Activated T-helper 2 cell treated with anti-CD3 and anti-CD28 coated beads, Interferon-gamma antibody, Interleukin-2, Interleukin-4, amounts not matched to agents 10 μg/mL and 5 μg/mL and 100 μg/mL, durations not matched to agents 14 hours and 24 hours and 36 hours (primary cell): Measurements from ENCODE around the gene SLC26A1. TPM values are rescaled to one million over a fixed set of nuclear protein-coding genes. Genes with fewer than 3 reads are reported as not detected.
A peak's percentile ranks its signal among the peaks of the same experiment; 100 is the strongest.

ENCODE experiments used
- DNase-seq: peaks from one replicate; pipeline ENCODE4 v3.0.0; 2021; ENCODE audit warnings: low spot score
- H3K27ac Mint-ChIP-seq: one replicate; pipeline ENCODE4 v1.8.0; 2021; ENCODE audit warnings: mixed read lengths
- H3K27me3 Mint-ChIP-seq: one replicate; pipeline ENCODE4 v1.8.0; 2021; ENCODE audit warnings: low read depth, mixed read lengths
- H3K36me3 Mint-ChIP-seq: one replicate; pipeline ENCODE4 v1.8.0; 2021; ENCODE audit warnings: low read depth, mixed read lengths
- H3K4me1 Mint-ChIP-seq: one replicate; pipeline ENCODE4 v1.8.0; 2021; ENCODE audit warnings: low read depth, mixed read lengths
- H3K4me3 Mint-ChIP-seq: one replicate; pipeline ENCODE4 v1.8.0; 2021; ENCODE audit warnings: low read depth, mild to moderate bottlenecking, moderate library complexity, mixed read lengths
- H3K9me3 Mint-ChIP-seq: one replicate; pipeline ENCODE4 v1.8.0; 2021; ENCODE audit warnings: mixed read lengths
- intact Hi-C: fragments of 100-400 bp; cut with micrococcal nuclease; formaldehyde crosslinking; loops from one replicate; pipeline ENCODE4 v1.15.1; 2023
- total RNA-seq: library from RNA; stranded (reverse); gene quantifications from 2 replicates; pipeline ENCODE4 v1.2.3, GENCODE V29; 2022

Gene SLC26A1
- total RNA-seq, 1 donor from 2014 or later, result 0.23 TPM

GRCh38 chr4:972651-973424, 20.4 kb downstream of the SLC26A1 start:
- H3K36me3 Mint-ChIP-seq, result no peaks in the 10 kb centered on the region
- H3K9me3 Mint-ChIP-seq, result no peaks in the 10 kb centered on the region
- no peaks in the 10 kb centered on the region for H3K27me3 Mint-ChIP-seq
- peak overlapping the region; percentile 52 for H3K4me3 Mint-ChIP-seq
- H3K4me1 Mint-ChIP-seq, result no peaks in the 10 kb centered on the region
- DNase-seq, result peak; percentile 42
- intact Hi-C loops, result loop anchor here (1.0 to 2.0 kb wide), 4 partner anchors 12 to 94 kb away; partner anchors contain the start of genes FGFRL1, GAK and TMEM175
- H3K27ac Mint-ChIP-seq, result no peak overlapping the region

GRCh38 chr4:971666-972500, 21.3 kb downstream of the SLC26A1 start:
- Mint-ChIP-seq H3K4me1 (no peaks in the 10 kb centered on the region), H3K27ac (no peak overlapping the region), H3K27me3 (no peaks in the 10 kb centered on the region), H3K9me3 (no peaks in the 10 kb centered on the region), H3K36me3 (no peaks in the 10 kb centered on the region), H3K4me3 (peak overlapping the region; percentile 33)
- DNase-seq, result no peak
- intact Hi-C loops, result loop anchor here (2.0 kb wide), 2 partner anchors 39 kb away; partner anchors contain the start of genes FGFRL1, GAK and TMEM175

GRCh38 chr4:970854-971520, 22.2 kb downstream of the SLC26A1 start:
- Mint-ChIP-seq H3K9me3 (no peaks in the 10 kb centered on the region), H3K36me3 (no peaks in the 10 kb centered on the region), H3K27me3 (no peaks in the 10 kb centered on the region), H3K4me1 (no peaks in the 10 kb centered on the region), H3K4me3 (peak overlapping the region; percentile 33), H3K27ac (no peak overlapping the region)
- no peak for DNase-seq
- intact Hi-C loops, result no loop called here

GRCh38 chr4:970046-970745, 23.0 kb downstream of the SLC26A1 start:
- intact Hi-C loops, result no loop called here
- no peak overlapping the region for H3K4me3 Mint-ChIP-seq
- H3K36me3 Mint-ChIP-seq, result no peaks in the 10 kb centered on the region
- no peak for DNase-seq
- H3K27ac Mint-ChIP-seq, result no peak overlapping the region
- H3K9me3 Mint-ChIP-seq, result no peaks in the 10 kb centered on the region
- H3K4me1 Mint-ChIP-seq, result no peaks in the 10 kb centered on the region
- H3K27me3 Mint-ChIP-seq, result no peaks in the 10 kb centered on the region

- Mint-ChIP-seq H3K27me3 (no peaks in the 10 kb centered on the region), H3K4me1 (no peaks in the 10 kb centered on the region), H3K9me3 (no peaks in the 10 kb centered on the region)
Measured at GRCh38 chr4:968621-969394, 24.4 kb downstream of the SLC26A1 start.

GRCh38 chr4:968221-968620, 25.0 kb downstream of the SLC26A1 start:
- intact Hi-C loops, result no loop called here
- no peak for DNase-seq
- H3K27ac Mint-ChIP-seq, result no peak overlapping the region
- H3K36me3 Mint-ChIP-seq, result no peaks in the 10 kb centered on the region
- no peaks in the 10 kb centered on the region for H3K4me1 Mint-ChIP-seq
- H3K9me3 Mint-ChIP-seq, result no peaks in the 10 kb centered on the region
- H3K27me3 Mint-ChIP-seq, result no peaks in the 10 kb centered on the region
- no peak overlapping the region for H3K4me3 Mint-ChIP-seq

More at GRCh38 chr4:968621-969394, 24.4 kb downstream of the SLC26A1 start:
- H3K27ac Mint-ChIP-seq, result no peak overlapping the region
- no peaks in the 10 kb centered on the region for H3K36me3 Mint-ChIP-seq
- no peak overlapping the region for H3K4me3 Mint-ChIP-seq
- intact Hi-C loops, result no loop called here
- no peak for DNase-seq

GRCh38 chr4:967113-968104, 25.8 kb downstream of the SLC26A1 start:
- Mint-ChIP-seq H3K27ac (no peak overlapping the region), H3K9me3 (no peaks in the 10 kb centered on the region), H3K4me1 (no peaks in the 10 kb centered on the region), H3K4me3 (no peak overlapping the region), H3K36me3 (no peaks in the 10 kb centered on the region), H3K27me3 (no peaks in the 10 kb centered on the region)
- DNase-seq, result no peak
- intact Hi-C loops, result no loop called here

GRCh38 chr4:966266-967112, 26.7 kb downstream of the SLC26A1 start:
- intact Hi-C loops, result no loop called here
- H3K4me3 Mint-ChIP-seq, result no peak overlapping the region
- H3K27me3 Mint-ChIP-seq, result no peaks in the 10 kb centered on the region
- no peaks in the 10 kb centered on the region for H3K4me1 Mint-ChIP-seq
- DNase-seq, result no peak
- H3K36me3 Mint-ChIP-seq, result no peaks in the 10 kb centered on the region
- H3K27ac Mint-ChIP-seq, result no peak overlapping the region
- H3K9me3 Mint-ChIP-seq, result no peaks in the 10 kb centered on the region

GRCh38 chr4:965766-966134, 27.5 kb downstream of the SLC26A1 start:
- DNase-seq, result no peak
- Mint-ChIP-seq H3K36me3 (no peaks in the 10 kb centered on the region), H3K4me1 (no peaks in the 10 kb centered on the region), H3K27me3 (no peaks in the 10 kb centered on the region), H3K9me3 (no peaks in the 10 kb centered on the region), H3K4me3 (no peak overlapping the region), H3K27ac (no peak overlapping the region)
- intact Hi-C loops, result no loop called here

- no peak overlapping the region for H3K27ac Mint-ChIP-seq
Measured at GRCh38 chr4:965048-965765, 28.0 kb downstream of the SLC26A1 start.

More at GRCh38 chr4:965048-965765, 28.0 kb downstream of the SLC26A1 start:
- H3K36me3 Mint-ChIP-seq, result no peaks in the 10 kb centered on the region
- DNase-seq, result no peak
- H3K27me3 Mint-ChIP-seq, result no peaks in the 10 kb centered on the region
- H3K4me1 Mint-ChIP-seq, result no peaks in the 10 kb centered on the region
- intact Hi-C loops, result no loop called here
- H3K4me3 Mint-ChIP-seq, result no peak overlapping the region
- no peaks in the 10 kb centered on the region for H3K9me3 Mint-ChIP-seq
